ENCODE results near the gene CYP4F22. TPM values are rescaled to one million over a fixed set of nuclear protein-coding genes. Genes with fewer than 3 reads are reported as not detected.
"Not testable (repeated sequence)": the region's sequence is repeated elsewhere in the genome, so short reads cannot be mapped to it uniquely, and the experiment has no call there.

Gene CYP4F22
- total RNA-seq, 2 donors from 2014 or later = not detected

GRCh38 chr19:15479391-15480345 lies 28.7 kb upstream of the CYP4F22 start, which contains the start of gene PGLYRP2:
PGLYRP2 (minus strand) TSS chr19:15479501; CDS start chr19:15479371, 130 bp downstream.
- TF ChIP-seq, protein P1, sequence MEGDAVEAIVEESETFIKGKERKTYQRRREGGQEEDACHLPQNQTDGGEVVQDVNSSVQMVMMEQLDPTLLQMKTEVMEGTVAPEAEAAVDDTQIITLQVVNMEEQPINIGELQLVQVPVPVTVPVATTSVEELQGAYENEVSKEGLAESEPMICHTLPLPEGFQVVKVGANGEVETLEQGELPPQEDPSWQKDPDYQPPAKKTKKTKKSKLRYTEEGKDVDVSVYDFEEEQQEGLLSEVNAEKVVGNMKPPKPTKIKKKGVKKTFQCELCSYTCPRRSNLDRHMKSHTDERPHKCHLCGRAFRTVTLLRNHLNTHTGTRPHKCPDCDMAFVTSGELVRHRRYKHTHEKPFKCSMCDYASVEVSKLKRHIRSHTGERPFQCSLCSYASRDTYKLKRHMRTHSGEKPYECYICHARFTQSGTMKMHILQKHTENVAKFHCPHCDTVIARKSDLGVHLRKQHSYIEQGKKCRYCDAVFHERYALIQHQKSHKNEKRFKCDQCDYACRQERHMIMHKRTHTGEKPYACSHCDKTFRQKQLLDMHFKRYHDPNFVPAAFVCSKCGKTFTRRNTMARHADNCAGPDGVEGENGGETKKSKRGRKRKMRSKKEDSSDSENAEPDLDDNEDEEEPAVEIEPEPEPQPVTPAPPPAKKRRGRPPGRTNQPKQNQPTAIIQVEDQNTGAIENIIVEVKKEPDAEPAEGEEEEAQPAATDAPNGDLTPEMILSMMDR (IDR thresholded peaks at IDR 0.05) = peak; percentile 16
- no peaks in the 10 kb centered on the region for H3K36me3 ChIP-seq
- no peak within 1 kb of the TSS for H3K4me3 ChIP-seq
- H3K4me1 ChIP-seq (ENCODE audit: control insufficient read depth in 1 of 2, low read depth in 2 of 2) = no peaks in the 10 kb centered on the region
- ATAC-seq (ENCODE audit: insufficient number of reproducible peaks, low FRiP score, low read depth) (no peak), DNase-seq (ENCODE audit: low spot score) (no peak)
- no peak within 1 kb of the TSS for H3K27ac ChIP-seq
- no peaks in the 10 kb centered on the region for H3K9me3 ChIP-seq
- H3K27me3 ChIP-seq (replicated peaks; ENCODE audit: insufficient read depth) = no peaks in the 10 kb centered on the region

DNA sequence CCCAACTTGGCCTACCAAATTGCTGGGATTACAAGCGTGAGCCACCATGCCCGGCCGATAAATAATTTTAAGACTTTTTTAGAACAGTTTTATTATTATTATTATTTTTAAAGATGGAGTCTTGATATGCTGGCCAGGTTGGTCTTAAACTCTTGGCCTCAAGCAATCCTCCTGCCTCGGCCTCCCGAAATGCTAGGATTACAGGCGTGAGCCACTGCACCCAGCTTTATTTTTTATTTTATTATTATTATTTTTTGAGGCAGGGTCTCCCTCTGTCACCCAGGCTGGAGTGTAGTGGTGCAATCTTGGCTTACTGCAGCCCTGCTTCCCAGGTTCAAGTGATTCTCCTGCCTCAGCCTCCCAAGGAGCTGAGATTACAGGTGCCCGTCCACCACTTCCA lies 27.3 kb upstream of the CYP4F22 start:
- not testable (repeated sequence) for H3K36me3 ChIP-seq; H3K27me3 ChIP-seq (replicated peaks; ENCODE audit: insufficient read depth); DNase-seq (ENCODE audit: low spot score); ATAC-seq (ENCODE audit: insufficient number of reproducible peaks, low FRiP score, low read depth); H3K27ac ChIP-seq; H3K9me3 ChIP-seq; H3K4me1 ChIP-seq (ENCODE audit: control insufficient read depth in 1 of 2, low read depth in 2 of 2); H3K4me3 ChIP-seq

DNA sequence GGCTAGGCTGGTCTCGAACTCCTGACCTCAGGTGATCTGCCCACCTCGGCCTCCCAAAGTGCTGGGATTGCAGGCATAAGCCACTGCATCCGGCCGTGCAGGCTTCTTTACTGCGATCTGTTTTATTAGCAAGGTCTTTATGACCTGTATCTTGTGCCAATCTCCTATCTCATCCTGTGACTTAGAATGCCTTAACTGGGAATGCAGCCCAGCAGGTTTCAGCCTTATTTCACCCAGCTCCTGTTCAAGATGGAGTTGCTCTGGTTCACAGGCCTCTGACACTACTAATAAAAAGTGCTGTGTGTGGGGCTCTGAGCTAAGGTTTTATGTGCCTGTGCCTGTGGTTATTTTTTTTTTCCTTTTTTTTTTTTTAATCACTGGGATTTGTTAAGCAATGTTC lies 22.6 kb upstream of the CYP4F22 start:
- not testable (repeated sequence) for H3K27ac ChIP-seq; H3K27me3 ChIP-seq (replicated peaks; ENCODE audit: insufficient read depth); H3K36me3 ChIP-seq; H3K4me3 ChIP-seq; DNase-seq (ENCODE audit: low spot score); ATAC-seq (ENCODE audit: insufficient number of reproducible peaks, low FRiP score, low read depth); H3K4me1 ChIP-seq (ENCODE audit: control insufficient read depth in 1 of 2, low read depth in 2 of 2); H3K9me3 ChIP-seq

DNA sequence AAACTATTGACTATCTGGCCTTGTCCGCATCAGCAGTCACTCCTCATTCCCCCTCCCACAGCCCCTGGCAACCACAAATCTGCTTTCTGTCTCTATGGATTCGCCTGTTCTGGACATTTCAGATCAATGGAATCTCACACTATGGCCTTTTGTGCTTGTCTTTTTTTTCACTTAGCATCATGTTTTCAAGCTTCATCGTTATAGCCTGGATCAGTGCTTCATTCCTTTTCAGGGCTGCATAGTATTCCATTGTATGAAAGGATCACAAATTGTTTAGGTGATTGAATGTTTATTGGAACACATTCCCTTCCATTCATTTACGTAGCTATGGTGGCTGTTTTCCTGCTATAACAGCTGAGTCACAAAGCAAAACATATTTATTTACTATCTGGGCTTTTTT lies 21.3 kb upstream of the CYP4F22 start:
- Histone ChIP-seq H3K4me1 (ENCODE audit: control insufficient read depth in 1 of 2, low read depth in 2 of 2) (no peaks in the 10 kb centered on the region), H3K27ac (no peak overlapping the region), H3K9me3 (no peaks in the 10 kb centered on the region), H3K27me3 (replicated peaks; ENCODE audit: insufficient read depth) (no peaks in the 10 kb centered on the region), H3K36me3 (no peaks in the 10 kb centered on the region), H3K4me3 (no peak overlapping the region)
- DNase-seq (ENCODE audit: low spot score) (no peak), ATAC-seq (ENCODE audit: insufficient number of reproducible peaks, low FRiP score, low read depth) (no peak)
- TF ChIP-seq, protein P1 (IDR thresholded peaks at IDR 0.05) = no peak

- Histone ChIP-seq H3K9me3 (no peaks in the 10 kb centered on the region), H3K27ac (no peak overlapping the region), H3K27me3 (replicated peaks; ENCODE audit: insufficient read depth) (no peaks in the 10 kb centered on the region), H3K4me1 (ENCODE audit: control insufficient read depth in 1 of 2, low read depth in 2 of 2) (no peaks in the 10 kb centered on the region), H3K4me3 (no peak overlapping the region), H3K36me3 (no peaks in the 10 kb centered on the region)
- DNase-seq (ENCODE audit: low spot score) (no peak), ATAC-seq (ENCODE audit: insufficient number of reproducible peaks, low FRiP score, low read depth) (no peak)
- TF ChIP-seq, protein P1 (IDR thresholded peaks at IDR 0.05) = no peak
Measured at GRCh38 chr19:15488489-15489226, 19.7 kb upstream of the CYP4F22 start.

DNA sequence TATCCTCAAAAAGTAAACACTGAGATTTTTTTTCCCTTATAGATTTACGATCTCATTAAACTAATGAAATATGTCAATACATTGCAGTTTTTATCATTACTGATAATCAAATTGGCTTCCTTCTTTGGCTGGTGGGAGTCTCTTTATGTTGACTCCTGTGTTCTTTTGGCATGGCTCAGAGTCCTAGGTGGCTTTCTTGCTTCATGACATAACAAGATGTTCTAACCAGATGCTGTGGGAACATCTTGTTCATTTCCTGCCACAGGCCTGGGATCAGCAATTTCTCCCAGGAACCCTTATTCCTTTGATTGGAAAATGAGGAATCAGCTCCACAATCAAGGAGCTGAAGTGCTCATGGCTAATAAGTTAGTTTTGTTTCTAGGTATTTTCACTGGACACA lies 13.2 kb upstream of the CYP4F22 start:
- H3K36me3 ChIP-seq = no peaks in the 10 kb centered on the region
- no peak overlapping the region for H3K27ac ChIP-seq
- no peaks in the 10 kb centered on the region for H3K9me3 ChIP-seq
- no peak overlapping the region for H3K4me3 ChIP-seq
- TF ChIP-seq, protein P1 (IDR thresholded peaks at IDR 0.05) = no peak
- DNase-seq (ENCODE audit: low spot score) (no peak), ATAC-seq (ENCODE audit: insufficient number of reproducible peaks, low FRiP score, low read depth) (no peak)
- H3K4me1 ChIP-seq (ENCODE audit: control insufficient read depth in 1 of 2, low read depth in 2 of 2) = no peaks in the 10 kb centered on the region
- no peaks in the 10 kb centered on the region for H3K27me3 ChIP-seq (replicated peaks; ENCODE audit: insufficient read depth)

Measured in thoracic aorta (tissue), 2 donors.